NCI-H2227 (cell line): ENCODE measurements around the gene TANGO2.

Experiments used
- DNase-seq: peaks from one replicate; lab custom pipeline; 2025; ENCODE audit not compliant: unreplicated experiment; lab: John Stamatoyannopoulos, UW

Gene TANGO2

DNA sequence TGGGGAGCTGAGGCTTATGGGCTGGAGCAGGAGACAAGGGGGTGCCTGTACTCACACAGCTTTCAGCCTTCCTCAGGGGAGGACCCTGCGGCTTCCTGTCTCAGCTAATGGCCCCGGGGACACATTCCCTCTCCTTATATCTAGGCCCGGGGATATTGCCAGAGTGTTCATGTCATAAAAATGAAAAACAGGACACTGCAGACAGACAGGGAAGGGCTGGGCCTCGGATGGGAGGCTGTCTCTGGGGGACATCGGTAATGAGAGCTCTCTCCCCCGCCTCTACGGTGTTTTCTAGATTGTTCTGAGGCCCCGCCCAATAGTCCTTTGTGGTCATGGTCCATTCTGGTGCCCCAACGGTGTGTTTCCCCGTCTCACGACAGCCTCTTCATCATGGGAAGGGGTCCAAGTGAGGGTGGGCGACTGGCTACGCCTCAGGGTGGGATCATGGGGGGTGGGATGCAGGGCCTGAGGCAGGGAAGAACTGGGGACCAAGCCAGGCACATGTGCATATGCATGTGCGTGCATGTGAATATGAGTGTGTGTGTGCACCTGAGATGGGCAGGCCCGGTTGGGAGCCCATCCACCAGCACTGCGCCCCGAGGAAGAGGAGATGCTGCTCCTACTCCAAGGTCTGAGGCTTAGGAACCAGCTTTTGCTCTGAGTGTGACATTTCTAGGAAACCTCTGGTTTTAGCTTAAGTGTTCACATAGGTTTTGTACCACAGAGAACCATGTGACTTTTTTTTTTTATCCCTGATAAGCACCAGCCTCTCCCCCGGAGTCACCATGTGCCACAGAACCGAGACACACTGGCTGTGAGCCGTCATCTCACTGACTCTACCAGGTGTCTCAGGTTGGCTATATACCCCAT, 9.6 kb upstream of the TANGO2 start:
- DNase-seq: no peak

GRCh38 chr22:20011993-20012740, 8.7 kb upstream of the TANGO2 start:
- no peak for DNase-seq

- DNase-seq: no peak
These were observed 8.1 kb upstream of the TANGO2 start for GRCh38 chr22:20012741-20013331.

DNA sequence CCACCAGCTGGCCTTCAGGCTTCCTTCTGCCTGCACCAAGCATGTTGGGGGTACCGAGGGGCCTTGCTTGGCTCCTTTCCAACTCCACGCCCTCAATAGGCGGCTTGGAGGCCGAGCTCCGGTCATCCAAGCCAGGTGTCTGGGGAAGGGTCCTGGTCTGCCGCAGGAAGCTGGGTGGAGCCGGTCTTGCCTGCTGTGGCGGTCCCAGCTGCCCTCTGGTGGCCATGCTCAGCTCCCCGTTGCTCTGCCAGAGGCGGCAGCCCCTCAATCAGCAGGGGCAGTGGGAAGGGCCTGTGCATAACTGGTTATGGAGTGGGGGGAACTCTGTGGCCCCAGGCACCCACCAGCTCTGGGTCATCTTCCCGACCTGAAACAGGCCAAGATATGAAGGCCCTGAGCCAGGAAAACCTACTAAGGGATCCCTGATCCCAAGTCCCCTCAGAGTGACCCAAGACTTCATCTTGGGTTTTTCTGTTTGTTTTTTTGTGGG, 7.5 kb upstream of the TANGO2 start:
- peak; percentile 85 for DNase-seq

GRCh38 chr22:20014526-20015186, 6.3 kb upstream of the TANGO2 start:
- no peak for DNase-seq

DNA sequence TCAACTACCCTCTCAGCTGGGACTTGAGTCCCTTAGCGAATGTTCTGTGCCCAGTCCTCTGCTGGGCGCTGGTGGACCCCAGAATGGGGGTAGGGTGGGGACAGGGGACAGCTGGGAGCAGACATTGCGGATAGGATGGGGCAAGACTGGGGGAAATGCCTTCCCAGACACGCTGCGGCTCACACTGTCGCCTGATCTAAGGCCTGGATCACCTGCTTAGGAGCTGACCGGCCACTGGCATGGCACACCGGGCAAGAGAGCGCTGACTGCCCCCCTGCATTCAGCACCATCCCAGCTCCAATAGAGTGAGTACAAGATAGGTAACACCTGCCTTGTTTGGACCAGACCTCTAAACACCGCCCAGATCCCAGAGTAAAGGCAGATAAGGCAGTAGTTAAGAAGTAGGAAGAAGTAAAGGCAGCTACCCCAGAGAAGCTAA, 5.7 kb upstream of the TANGO2 start:
- no peak for DNase-seq

GRCh38 chr22:20015971-20016733, 4.8 kb upstream of the TANGO2 start:
- DNase-seq: no peak

DNA sequence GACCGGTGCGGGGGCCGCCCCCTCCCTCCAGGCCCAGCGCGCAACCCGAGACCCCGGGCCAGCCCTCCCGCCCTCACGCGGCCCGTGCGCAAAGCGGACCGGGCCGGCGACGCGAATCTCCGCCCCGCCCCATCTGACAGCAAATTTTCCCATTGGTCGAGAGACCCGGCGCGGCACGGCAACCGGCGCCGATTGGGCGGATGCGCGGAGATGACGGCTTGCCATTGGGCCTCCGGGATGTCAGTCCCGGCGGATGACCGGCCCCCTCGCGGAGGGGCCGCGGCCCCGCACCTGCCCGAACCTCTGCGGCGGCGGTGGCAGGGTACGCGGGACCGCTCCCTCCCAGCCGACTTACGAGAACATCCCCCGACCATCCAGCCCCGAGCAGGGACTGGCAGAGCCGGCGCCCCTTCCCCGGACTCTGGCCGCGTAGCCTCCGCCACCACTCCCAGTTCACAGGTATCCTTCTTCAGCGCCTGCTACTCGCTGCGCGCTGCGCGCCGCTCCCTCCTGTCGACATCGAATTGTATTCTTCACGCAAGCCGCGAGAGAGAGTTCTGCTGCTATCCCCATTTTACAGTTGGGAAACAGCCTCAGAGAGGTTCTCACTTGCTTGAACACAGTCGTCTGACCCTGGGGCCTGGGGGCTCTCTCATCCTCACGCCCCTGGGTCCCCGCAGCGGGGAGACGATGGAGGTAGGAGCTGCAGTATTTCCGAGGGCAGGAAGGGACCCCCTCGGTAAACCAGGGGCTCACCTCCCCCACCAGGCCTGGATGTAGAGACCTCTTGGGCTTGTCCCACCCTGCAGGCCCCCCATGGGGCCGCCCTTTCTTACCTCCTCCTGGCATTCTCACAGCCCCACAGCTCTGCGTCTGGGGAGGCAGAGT, 3.9 kb upstream of the TANGO2 start, which contains the start of gene ARVCF:
Gene ARVCF (minus strand): TSS at position 90 of the 888 bp plus-strand sequence. CDS start 26,029 bp downstream, outside the sequence.
- peak; percentile 96 for DNase-seq

- DNase-seq: no peak
These were observed 3.3 kb upstream of the TANGO2 start for GRCh38 chr22:20017622-20017958.

- no peak for DNase-seq
These were observed 2.9 kb upstream of the TANGO2 start for GRCh38 chr22:20018001-20018400.

DNA sequence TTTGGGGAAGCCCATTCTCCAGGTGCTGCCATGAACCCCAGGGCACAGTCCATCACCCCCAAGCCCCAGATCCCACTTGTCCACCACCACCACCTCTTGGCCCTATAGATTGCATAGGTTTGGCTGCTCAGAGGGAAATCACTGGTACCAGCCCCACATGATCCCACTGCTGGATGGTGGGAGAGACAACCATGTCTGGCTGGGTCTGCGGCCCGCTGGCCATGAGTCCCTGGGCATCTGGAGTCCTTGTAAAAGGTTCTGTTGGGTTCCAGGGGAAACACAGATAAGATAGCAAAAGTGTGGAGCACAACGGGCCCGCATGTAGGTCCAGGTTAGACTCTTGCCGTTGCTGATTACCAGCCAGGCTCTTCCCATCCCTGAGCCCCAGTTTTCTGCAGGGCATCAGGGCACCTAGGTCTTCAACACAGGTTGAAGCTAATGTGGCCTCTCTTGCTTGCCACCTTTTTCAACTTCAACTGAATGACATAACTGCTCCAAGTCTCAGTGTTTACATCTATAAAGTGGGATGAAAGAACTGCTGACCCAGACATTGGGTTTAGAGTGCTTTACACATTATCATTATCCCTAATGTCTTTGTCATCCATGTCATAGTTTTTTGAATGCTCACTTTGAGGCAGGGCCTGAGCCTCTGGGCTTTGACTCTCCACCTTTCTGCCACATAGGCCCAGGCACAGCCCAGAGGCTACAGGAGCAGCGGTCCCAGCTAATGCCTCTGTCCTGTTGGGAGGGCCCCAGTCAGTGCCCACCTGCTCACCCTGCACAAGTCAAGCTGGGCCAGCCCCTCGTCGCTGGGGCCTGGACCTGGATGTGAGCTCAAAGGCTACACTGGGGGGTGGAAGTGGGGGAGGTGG, 1.0 kb upstream of the TANGO2 start:
- DNase-seq: no peak

DNA sequence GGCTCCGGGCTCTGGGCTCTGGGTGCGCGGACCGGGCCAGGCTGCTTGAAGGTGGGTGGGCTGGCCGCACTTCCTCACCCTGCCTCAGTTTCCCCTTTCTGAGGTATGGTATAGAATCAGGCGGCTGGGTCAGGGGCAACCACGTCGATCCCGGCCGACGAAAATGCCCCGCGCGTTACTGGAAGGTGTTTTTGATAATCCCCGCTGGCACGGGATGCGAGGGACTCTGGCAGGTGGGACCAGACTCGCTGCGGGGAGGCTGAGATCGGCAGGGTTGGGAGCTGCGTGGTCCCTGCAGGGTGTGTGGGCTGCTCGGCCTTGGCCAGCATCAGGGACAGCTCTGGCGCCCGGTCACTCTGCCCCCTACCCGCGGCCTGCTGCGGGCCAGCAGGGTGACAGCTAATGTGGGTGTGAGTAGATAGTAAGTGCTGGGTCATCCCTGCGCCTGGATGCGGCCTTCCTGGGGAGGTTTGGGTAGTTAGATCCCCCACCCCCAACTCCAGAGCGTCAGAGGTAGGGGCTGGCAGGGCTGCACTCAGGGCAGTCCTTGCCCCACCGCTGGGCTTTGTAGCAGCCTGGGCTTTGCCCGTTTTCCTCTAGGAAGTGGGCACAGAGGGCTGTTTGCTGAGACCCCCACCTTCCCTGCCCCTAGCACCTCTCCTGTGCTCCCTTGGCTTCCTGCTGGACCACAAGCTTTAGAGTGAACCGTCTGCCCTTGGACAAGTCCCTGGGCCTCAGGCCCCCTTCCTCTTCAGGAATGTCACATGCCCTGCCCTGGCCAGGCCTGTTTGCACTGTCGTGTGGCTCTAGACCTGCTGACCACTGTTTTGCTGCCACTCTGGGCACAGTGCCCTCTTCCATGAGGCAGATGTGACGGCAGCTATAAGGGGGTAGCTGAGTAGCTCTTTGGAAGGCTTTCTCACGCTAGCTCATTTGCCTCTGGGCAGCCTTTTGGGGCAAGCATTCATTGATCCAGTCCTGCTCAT, 579 bp downstream of the TANGO2 start:
- DNase-seq: peak; percentile 47

GRCh38 chr22:20022231-20022977, 1.5 kb downstream of the TANGO2 start:
- no peak for DNase-seq

GRCh38 chr22:20022978-20023613, 2.2 kb downstream of the TANGO2 start:
- DNase-seq: no peak

DNA sequence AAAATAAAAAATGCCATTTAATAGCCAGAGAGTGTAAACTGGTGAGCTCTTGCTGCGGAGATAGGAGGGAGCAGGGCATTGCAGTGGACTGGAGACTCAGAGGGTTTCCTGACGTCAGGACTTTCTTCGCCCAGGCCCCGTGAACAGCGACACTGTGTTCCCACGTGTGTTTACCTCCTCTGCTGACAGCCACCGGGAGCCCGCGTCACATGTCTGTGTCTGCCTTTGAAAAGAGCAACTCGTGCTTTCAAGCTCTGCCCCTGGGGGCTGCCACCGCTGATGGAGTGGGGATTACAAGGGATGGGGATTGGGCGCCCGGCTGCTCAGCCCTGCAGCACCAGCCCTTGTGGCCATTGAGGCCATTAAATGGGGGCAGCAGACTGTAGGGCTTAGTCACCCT, 3.3 kb downstream of the TANGO2 start:
- no peak for DNase-seq
